Right ventricle myocardium superior (tissue), 1 donor: Measurements from ENCODE around the gene TAS1R1. TPM values are rescaled to one million over a fixed set of nuclear protein-coding genes. Genes with fewer than 3 reads are reported as not detected.
"Not testable (repeated sequence)": the region's sequence is repeated elsewhere in the genome, so short reads cannot be mapped to it uniquely, and the experiment has no call there.

Experiments
- ATAC-seq: fragments of 200-7000 bp; cut with Tn5 transposase; one replicate; pipeline ENCODE4 v1.9.1; 2020; ENCODE audit warnings: mild to moderate bottlenecking; ENCODE audit not compliant: poor library complexity
- DNase-seq: peaks from one replicate; pipeline ENCODE4 v3.0.0-alpha.2; 2020
- intact Hi-C: fragments of 100-400 bp; cut with DNase I; formaldehyde crosslinking; loops from one replicate; pipeline ENCODE4 v1.11.2; 2022
- total RNA-seq: library from RNA; stranded (reverse); fragmentation: NEBNext Ultra II Directional; extraction: Animal tissue kit (Norgen Biotek cat#: 25700); gene quantifications from one replicate; pipeline ENCODE4 v1.2.1, GENCODE V29; 2021
- donor health status: DM: no; HTN: yes; CAD: no; lungs with severe emphysema.

The TAS1R1 gene
- total RNA-seq, 1 donor from 2014 or later = not detected

DNA sequence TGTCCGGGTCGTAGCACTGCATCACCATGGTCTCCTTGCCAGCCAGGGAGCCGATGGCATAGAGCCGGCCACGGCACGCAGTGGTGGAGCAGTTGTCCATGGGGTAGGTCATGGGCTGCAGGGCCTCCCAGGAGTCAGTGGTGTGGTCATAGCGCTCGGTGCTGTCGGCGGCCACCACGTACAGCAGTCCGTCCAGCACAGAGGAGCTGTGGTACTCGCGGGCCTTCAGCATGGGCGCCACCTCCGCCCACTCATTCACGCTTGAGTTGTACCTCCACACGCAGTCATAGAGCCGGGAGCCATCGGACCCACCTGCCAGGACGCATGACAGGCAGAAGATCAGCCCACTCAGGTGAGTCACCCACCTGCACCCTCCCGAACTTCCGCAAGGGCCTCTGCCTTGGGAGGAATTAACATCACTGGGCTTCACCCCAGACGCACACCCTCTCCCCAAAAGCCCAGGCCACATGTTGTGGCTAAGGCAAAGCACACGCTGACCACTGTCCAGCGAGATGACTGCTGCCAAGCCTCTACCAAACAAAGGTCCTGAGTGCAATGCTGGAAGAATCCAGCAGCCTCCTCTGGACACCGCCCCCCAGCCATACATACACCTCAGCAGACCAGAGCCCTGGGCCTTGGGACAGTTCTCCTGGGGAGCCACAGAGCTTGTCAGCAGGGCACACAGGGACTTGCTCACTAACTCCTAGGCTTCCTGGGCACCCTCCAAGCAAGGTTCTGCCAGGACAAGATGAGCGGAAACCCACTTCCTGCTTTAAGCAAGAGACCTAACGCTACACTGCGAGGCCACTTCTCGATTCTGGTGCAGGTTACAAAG, 44.3 kb downstream of the TAS1R1 start:
- intact Hi-C loops = no loop called here
- ATAC-seq (no peak), DNase-seq (no peak)

DNA sequence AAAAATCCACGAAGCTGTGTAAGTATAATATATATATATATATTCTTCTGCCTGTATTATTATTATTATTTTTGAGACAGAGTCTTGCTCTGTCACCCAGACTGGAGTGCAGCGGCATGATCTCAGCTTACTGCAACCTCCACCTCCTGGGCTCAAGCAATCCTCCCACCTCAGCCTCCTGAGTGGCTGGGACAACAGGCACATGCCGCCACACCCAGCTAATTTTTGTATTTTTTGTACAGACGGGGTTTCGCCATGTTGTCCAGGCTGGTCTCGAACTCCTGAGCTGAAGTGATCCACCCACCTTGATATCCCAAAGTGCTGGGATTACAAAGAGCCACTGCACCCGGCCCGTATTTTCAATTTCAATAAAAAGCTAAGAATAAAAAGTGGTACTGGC, 44.9 kb downstream of the TAS1R1 start:
- ATAC-seq, intact Hi-C loops, DNase-seq: not testable (repeated sequence)

DNA sequence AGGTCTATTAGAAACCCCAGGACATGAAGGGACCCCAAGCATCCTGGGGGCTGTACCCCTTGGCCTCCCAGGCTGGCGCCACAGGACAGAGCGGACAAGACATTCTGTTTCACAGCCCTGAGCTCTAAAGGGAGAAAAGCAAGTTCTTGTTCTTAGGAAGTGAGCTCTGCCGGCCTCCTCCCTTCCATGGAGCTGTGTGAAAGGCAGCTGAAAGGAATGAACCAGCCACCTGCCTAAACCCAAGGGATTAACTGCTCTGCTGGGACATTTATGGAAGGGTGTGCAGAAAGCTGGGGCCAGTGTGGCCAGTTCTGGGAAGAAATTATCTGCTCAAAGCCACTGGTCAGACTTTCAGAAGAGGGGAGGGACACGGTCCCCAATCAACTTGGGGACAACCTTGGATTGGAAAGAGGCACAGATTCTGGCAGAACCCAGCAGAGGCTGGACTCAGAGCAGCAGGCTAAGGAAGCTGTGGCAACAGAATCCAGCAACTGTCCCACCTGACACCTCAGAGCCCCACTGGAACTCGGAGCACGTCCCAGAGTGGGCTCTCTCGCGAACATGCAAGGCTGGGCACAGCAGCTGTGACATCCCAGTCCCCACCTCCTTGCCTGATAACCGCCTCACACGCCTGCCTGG, 45.4 kb downstream of the TAS1R1 start:
- intact Hi-C loops = no loop called here
- DNase-seq (no peak), ATAC-seq (peak; percentile 10)

DNA sequence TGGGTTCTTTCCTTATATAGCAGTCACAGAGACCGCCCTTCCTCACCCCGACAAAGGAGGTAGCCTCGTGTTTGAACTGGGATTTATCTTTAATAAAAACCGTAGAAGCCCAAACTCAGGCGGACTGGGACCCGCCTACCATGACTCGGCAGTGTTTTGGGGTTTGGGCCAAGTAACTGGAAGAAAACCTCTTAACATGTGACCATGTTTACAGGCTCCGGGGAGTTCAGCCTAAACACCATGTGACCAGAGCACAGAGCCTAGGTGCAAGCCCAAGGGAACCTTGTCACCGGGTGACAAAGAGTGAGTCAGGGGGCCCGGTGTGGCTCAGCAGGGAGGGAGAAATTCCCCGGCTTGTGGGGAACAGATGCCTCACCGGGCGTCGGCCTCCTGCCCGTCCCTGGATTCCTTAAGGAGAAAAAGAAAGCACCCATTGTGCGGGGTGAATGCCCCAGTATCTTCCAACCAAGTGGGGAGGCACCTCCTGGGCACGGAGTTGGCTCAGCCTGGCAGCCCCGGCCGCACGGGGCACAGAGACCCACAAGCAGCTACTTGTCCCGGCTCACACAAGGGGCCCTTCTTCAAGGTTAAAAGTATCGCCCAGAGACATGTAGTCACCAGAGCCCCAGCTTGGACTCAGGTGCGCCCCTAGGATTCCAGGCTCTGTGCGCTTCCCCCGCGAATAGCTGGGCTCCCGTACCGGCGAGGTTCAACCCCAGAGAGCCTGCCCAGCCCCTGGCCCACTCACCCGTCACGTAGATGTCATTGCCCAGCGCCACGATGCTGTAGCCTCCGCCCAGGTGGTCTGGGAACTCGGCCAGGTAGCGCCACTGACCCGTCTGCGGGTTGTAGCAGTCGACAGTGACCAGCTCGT, 46.2 kb downstream of the TAS1R1 start:
- peak; percentile 31 for ATAC-seq
- intact Hi-C loops = no loop called here
- peak; percentile 81 for DNase-seq

DNA sequence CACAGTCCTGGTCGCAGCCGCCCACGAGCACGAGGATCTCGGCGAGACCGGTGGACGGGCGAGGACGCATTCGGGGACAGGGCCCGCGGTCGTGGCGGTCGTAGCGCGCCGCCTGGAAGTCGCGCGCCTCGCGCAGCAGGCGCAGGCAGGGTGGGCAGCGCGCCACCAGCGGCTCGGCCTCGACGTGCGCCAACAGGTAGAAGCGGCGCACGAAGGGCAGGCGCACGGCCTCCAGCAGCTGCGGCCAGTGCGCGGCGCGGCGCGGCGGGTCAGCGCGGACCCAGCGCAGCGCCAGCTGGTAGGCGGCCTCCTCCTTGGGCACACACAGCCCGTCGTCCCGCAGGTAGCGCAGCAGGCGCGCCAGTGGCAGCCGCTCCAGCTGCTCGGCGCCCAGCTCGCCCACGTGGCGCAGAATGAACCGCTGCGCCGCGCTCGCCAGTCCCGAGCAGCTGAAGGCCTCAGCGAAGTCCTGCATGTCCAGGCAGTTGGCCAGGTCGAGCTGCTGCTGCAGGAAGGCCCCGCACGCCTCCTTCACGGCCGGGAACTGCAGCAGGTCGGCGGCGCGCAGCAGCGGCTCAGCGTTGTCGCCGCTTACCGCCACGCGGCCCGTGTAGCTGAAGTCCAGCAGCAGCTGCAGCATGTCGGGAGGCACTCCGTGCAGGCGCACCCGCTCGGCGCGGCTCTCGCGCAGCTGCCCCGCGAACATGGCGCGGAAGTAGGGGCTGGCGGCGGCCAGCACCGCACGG, 47.0 kb downstream of the TAS1R1 start:
- peak; percentile 27 for ATAC-seq
- intact Hi-C loops = no loop called here
- peak; percentile 73 for DNase-seq

DNA sequence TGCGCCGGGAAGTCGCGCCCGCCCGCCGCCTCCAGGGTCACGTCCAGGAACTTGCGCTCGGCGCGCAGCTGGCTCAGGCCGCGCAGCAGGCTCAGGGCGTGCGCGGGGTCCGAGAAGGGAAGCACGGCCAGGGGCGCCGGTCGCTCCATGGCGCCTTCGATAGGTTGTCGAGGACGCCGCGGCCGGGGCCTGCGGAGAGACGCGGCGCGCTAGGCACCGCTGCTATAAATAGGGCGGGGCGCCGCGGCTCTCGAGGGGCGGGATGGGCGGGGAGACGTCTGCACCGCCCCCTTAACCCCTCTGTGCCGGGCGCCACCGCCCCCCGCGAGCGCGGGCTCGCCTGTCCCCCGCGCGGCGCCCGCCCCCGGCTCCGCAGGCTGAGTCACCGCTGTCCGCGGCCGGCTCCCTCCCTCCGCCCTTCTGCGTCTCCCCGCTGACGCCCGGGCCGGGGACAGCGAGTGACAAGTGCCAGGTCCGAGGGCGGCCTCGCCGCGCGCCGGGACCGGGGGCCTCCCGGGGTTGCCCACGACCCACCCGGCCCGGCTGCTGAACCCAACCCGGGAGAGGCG, 47.6 kb downstream of the TAS1R1 start, which contains the start of gene KLHL21:
Gene KLHL21 (minus strand): TSS at position 201 of the 569 bp plus-strand sequence. CDS start 52 bp downstream, at position 149.
- intact Hi-C loops = no loop called here
- DNase-seq (peak; percentile 94), ATAC-seq (peak; percentile 81)

DNA sequence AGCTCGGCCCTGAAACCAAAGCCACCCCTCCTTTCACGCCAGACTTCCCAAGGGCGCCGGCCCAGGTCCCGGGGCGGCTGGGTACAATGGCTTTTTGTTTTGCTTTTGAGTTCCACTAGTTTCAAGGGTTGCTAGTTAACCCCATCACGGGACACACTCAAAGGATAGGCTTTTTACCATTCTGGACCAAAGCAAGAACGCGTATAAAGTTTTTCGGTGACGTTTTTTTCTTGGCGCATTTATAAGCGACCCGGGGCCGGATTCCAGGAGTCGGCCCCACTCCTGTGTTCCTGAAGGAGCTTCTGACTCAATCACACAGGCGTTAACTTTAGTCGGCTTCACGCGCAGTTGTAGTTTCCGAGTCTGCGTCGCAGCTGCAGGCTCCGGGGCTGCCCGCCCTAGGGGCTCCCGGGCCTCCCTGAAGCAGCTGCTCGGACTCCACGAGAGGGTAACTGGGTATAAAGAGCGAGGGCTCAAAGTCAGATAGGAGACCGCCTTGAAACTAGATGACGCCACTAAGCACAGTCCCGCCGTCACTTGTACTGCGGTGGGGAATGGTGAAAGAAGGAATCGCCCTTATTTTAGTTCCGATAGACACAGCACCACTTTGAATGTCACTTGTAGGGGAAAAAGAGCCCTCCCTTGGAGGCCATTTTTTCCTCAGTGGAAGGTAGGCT, 48.3 kb downstream of the TAS1R1 start:
- peak; percentile 75 for DNase-seq
- peak; percentile 18 for ATAC-seq
- intact Hi-C loops = no loop called here

DNA sequence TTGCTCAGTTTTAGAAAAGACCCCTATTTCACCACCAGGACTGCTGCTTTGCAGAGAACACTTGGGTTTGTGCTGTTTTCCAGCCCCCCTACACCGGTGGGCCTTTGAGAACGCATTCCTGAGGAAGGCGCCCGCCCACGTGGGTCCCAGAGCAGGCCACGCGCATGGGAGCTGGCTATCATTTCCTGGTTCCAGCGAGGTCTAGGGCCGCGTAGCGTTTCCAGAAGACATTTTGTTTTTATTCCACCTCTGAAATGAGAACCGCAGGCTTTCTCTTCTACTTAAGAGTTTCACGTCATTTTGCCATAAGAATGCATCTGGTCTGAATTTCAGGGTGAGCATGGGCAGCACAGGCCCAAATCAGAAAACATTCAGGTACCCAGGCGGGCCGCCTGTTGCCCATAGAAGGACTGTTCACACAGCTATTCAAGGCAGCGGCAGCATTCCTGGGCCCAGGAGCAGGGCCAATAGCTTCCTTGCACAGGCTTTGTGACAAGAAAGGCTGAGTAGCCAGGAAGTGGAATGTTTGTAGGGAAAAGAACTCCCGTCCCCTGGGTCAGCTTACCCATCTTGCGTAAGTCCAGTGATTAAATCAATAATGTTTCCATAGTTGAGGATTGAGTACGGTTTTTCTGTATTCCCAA, 48.9 kb downstream of the TAS1R1 start:
- DNase-seq (peak; percentile 89), ATAC-seq (peak; percentile 36)
- intact Hi-C loops = no loop called here

DNA sequence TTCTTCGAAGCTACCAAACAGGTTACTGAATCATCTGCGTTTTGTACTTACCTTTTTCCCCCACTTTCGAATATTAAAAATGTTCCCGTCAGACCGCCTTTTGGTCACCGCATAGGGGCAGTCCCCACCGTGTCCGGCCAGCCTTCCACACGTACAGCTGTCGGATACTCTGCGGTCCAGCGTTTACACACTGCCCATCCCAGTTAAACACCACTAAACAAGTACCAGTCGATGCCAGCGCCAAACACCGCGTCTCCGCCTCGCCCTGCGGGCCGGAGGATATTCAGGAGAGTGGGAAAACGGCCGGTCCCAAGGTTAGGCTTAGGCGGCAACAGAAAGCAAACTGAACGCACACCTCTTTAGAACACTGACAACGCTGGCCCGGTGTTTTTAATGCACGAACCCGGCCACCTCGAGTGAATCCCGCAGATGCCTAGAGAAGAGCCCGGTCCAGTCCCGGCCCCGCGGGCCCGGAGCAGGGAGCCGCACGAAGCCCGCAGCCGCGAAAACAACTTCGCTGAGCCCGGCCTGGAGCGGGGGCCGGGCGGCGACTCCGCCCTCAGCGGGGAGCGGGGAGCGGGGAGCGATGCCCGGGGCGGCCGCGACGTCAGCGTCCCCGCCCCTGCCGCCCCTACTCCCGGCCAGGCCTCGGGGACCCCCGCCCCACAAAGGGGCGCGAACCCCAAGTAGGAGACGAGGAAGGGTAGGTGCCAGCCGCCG, 57.7 kb downstream of the TAS1R1 start:
- DNase-seq (peak; percentile 67), ATAC-seq (peak; percentile 74)
- intact Hi-C loops = no loop called here

DNA sequence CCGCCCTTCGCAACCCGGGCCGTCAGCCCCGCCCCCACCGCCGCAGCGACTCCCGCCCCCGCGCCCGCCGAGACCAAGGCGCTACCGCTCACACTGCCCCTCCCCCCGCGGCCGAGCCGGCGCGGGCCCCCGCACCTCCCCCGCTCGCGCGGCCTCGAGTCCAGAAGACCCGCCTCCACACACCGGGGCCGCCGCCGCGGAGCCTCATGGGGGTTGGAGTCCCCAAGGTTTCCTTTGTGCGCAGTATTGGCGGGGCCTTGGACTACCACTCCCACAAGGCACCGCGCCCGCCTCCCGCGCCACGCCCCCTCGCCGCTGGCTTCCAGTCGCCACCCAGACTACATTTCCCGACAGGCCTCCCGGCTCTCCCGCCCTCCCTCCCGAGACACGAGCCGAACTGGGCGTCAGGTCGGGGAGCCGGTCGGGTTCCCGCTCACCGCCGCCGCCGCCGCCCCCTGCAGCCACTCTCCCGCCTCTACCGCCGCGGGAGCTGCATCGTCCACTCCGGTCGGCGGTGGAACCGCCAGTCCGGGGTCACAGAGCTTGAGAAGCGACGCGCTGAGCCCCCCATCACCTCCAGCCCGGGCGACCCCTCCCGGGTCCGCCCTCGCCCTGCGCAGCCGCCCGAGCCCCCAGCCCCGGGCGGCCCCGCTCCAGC, 58.4 kb downstream of the TAS1R1 start, which contains the start of gene PHF13:
Gene PHF13 (plus strand): TSS at position 371 of the 658 bp plus-strand sequence. CDS start 336 bp downstream, outside the sequence.
- DNase-seq (peak; percentile 100), ATAC-seq (peak; percentile 95)
- intact Hi-C loops = no loop called here

DNA sequence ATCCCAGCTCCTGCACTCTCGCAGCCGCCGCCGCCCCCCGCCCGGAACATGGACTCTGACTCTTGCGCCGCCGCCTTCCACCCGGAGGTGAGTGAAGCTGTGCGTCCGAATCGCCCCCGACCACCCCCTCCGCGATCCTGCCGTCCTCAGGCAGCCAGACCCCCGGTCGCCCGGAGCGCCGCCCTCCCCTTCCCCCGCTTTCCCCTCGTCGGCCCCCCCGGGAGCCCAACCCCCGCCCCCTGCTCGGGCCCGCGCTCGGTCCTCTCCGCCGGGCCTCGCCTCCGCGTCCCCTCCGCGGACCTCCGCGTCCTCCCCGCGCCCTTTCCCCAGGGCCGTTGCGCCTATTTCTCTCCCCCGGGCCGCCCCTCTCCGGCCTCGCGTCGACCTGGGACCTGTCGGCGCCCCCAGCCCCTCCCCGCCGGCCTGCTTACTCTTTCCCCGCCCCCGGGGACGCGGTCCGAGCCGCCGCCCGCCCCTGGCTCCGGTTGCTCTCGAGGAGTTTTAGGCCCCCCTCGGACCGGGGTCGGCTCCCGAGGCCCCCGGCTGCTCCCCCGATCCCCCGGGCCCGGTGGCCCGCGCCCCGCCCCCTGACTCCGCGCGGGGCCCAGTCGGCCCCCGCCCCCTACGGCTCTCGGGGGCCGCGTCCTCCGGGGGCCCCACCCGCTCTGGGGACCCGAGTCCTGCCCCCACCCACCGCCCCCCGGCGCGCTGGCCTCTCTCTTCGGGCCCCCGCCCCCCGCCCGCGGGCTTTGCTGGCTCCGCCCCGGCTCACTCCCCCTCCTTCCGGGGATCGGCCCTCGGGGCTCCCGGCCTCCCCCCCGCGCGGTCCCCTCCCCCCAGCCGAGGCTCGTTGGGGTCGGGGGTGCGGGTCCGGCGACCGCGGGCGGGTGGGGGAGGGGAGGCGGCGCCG, 59.2 kb downstream of the TAS1R1 start:
- intact Hi-C loops = no loop called here
- ATAC-seq = peak; percentile 11
- peak; percentile 71 for DNase-seq

DNA sequence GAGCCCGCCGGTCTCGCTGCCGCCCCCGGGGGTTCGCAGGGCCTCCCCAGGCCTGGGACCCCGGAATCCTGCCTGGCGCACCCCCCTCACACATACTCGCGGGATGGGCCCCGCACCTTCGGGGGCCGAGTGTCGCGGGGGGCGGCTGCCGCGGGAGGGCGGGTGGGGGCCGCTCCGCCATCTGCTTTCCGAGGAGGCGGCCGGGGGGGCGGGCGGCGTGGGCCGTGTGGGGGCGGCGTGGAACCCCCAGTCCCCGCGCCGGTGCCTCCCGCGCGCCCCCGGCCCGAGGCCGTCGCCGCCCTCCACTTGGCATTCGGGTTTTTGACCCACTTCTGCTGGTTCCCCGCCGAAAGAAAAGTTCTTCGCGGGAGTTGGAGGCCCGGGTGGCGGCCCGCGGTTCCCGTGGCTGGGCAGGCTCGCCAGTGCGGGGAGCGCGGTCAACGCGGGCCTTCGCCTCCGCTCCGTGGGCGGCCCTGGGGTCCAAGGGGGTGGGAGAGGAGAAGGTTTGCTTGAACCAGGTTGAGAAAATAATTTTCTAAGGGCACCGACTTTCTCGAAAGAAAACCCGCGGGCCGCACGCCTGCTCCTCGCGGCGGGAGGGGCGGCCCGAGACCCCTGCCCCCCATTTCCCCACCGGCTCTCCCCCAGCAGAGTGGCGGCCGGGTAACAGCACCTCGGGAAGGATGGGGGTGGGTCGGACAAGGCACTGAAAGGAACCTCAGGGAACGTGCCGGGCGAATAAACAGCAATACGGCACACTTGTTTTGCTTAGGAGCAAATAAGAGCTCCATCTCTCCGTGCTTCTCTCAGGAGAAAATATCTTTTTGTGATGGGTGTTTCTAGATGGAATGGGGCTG, 60.0 kb downstream of the TAS1R1 start:
- ATAC-seq (no peak), DNase-seq (no peak)
- intact Hi-C loops = no loop called here

DNA sequence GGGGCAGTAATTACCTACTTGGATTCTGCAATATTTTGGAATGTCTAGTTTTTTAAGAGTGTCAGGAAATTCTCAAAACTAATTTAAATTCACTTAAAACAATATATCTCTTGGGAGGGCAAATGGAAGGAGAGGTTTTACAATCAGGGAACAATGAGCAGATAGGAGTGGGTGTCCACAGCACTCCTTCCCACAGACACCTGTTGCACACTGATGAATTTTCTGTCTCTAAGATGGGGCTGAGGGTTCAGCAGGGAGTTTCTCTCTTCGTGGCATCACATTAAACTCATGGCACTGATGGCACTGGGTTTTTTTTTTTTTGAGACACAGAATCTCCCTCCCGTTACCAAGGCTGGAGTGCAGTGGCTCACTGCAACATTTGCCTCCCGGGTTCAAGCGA, 63.9 kb downstream of the TAS1R1 start:
- intact Hi-C loops = no loop called here
- ATAC-seq (no peak), DNase-seq (no peak)
